HEK293T (cell line): ENCODE measurements around the gene RIOK1.

Experiments used
- BHLHE40 ChIP-seq: fragments of 450-650 bp; IDR thresholded peaks from 2 replicates; pipeline ENCODE4 v1.6.1; 2016; ENCODE audit warnings: mild to moderate bottlenecking, moderate library complexity, borderline replicate concordance
- CTBP1 ChIP-seq: fragments of 450-650 bp; IDR thresholded peaks from 2 replicates; pipeline ENCODE4 v1.6.1; 2016; ENCODE audit warnings: borderline replicate concordance
- ELF4 ChIP-seq: fragments of 450-650 bp; IDR thresholded peaks from 2 replicates; pipeline ENCODE4 v1.6.1; 2017; ENCODE audit warnings: antibody characterized with exemption
- FOXK2 ChIP-seq: fragments of 450-650 bp; IDR thresholded peaks from 2 replicates; pipeline ENCODE4 v1.6.1; 2016; ENCODE audit warnings: mild to moderate bottlenecking
- FOXM1 ChIP-seq: fragments of 450-650 bp; IDR thresholded peaks from 2 replicates; pipeline ENCODE4 v1.6.1; 2017; ENCODE audit warnings: mild to moderate bottlenecking, borderline replicate concordance
- L3MBTL2 ChIP-seq: fragments of 450-650 bp; conservative IDR thresholded peaks from 2 replicates; pipeline ENCODE4 v1.6.1; 2016; ENCODE audit warnings: mild to moderate bottlenecking
- LEF1 ChIP-seq: fragments of 450-650 bp; IDR thresholded peaks from 2 replicates; pipeline ENCODE4 v1.6.1; 2017; ENCODE audit warnings: mild to moderate bottlenecking, borderline replicate concordance
- NFRKB ChIP-seq: fragments of 450-650 bp; IDR thresholded peaks from 2 replicates; pipeline ENCODE4 v1.6.1; 2016; ENCODE audit warnings: mild to moderate bottlenecking, moderate library complexity
- SP1 ChIP-seq: fragments of 450-650 bp; IDR thresholded peaks from 2 replicates; pipeline ENCODE4 v1.6.1; 2017
- ZNF384 ChIP-seq: fragments of 450-650 bp; IDR thresholded peaks from 2 replicates; pipeline ENCODE4 v1.6.1; 2016
- TF ChIP-seq, protein P1 (sequence below): fragments of 450-650 bp; IDR thresholded peaks from 2 replicates; pipeline ENCODE4 v1.6.1; 2016

DNA sequence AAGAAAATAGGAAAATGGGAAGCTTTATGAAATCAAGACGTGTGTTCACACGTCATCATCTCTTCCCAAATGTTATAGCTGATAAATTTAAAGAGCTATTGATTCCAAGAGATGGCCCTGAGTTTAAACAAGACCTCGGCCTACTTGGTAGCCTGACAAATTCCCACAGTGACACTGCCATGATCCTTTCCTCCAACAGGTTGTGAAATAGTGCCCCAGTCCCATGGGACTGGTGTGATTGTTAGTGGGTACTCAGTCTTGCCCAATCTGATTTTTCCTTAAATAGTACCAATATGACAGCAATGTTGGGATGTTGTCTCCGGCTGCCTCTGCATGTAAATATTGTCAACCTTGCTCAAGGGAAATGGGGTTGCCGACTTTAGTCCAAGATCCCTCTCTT, 34.5 kb downstream of the RIOK1 start:
- TF ChIP-seq FOXM1 (no peak), NFRKB (no peak), CTBP1 (no peak), FOXK2 (no peak), SP1 (no peak), ZNF384 (no peak), L3MBTL2 (no peak), ELF4 (no peak), BHLHE40 (no peak), LEF1 (no peak)
- TF ChIP-seq, protein P1, sequence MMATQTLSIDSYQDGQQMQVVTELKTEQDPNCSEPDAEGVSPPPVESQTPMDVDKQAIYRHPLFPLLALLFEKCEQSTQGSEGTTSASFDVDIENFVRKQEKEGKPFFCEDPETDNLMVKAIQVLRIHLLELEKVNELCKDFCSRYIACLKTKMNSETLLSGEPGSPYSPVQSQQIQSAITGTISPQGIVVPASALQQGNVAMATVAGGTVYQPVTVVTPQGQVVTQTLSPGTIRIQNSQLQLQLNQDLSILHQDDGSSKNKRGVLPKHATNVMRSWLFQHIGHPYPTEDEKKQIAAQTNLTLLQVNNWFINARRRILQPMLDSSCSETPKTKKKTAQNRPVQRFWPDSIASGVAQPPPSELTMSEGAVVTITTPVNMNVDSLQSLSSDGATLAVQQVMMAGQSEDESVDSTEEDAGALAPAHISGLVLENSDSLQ = no peak
